Osteocyte (in vitro differentiated cells): ENCODE data around the gene ECM1. TPM values are rescaled to one million over a fixed set of nuclear protein-coding genes. Genes with fewer than 3 reads are reported as not detected.

Experiments
- DNase-seq: peaks from one replicate; pipeline ENCODE4 v3.0.0; 2021; ENCODE audit warnings: mixed read lengths; ENCODE audit not compliant: unreplicated experiment; ENCODE audit errors: extremely low spot score
- H3K27ac Mint-ChIP-seq: one replicate; pipeline ENCODE4 v1.8.0; 2021; ENCODE audit warnings: mild to moderate bottlenecking, mixed read lengths; ENCODE audit not compliant: unreplicated experiment
- H3K27me3 Mint-ChIP-seq: one replicate; pipeline ENCODE4 v1.8.0; 2021; ENCODE audit warnings: mixed read lengths; ENCODE audit not compliant: unreplicated experiment
- H3K36me3 Mint-ChIP-seq: one replicate; pipeline ENCODE4 v1.8.0; 2021; ENCODE audit warnings: mixed read lengths; ENCODE audit not compliant: unreplicated experiment
- H3K4me1 Mint-ChIP-seq: one replicate; pipeline ENCODE4 v1.8.0; 2021; ENCODE audit warnings: mixed read lengths; ENCODE audit not compliant: unreplicated experiment
- H3K4me3 Mint-ChIP-seq: one replicate; pipeline ENCODE4 v1.8.0; 2021; ENCODE audit warnings: mild to moderate bottlenecking, moderate library complexity, mixed read lengths; ENCODE audit not compliant: unreplicated experiment
- H3K9me3 Mint-ChIP-seq: one replicate; pipeline ENCODE4 v1.8.0; 2021; ENCODE audit warnings: mixed read lengths; ENCODE audit not compliant: unreplicated experiment
- total RNA-seq: library from RNA; stranded (reverse); gene quantifications from 2 replicates; pipeline ENCODE4 v1.2.1, GENCODE V29; 2021
- TF ChIP-seq, protein P1 (sequence below): fragments of 200-600 bp; sonication (generic); IDR thresholded peaks from 2 replicates; pipeline ENCODE4 v1.5.0; 2021; ENCODE audit warnings: antibody characterized with exemption, mild to moderate bottlenecking, moderate library complexity

The ECM1 gene
- total RNA-seq, 1 donor from 2014 or later: 17.4 TPM

- Mint-ChIP-seq H3K9me3 (no peaks in the 10 kb centered on the region), H3K36me3 (peaks cover 2% of the 10 kb centered on the region), H3K27me3 (no peaks in the 10 kb centered on the region), H3K4me3 (no peak overlapping the region), H3K27ac (no peak overlapping the region), H3K4me1 (peaks cover 29% of the 10 kb centered on the region)
- TF ChIP-seq, protein P1, sequence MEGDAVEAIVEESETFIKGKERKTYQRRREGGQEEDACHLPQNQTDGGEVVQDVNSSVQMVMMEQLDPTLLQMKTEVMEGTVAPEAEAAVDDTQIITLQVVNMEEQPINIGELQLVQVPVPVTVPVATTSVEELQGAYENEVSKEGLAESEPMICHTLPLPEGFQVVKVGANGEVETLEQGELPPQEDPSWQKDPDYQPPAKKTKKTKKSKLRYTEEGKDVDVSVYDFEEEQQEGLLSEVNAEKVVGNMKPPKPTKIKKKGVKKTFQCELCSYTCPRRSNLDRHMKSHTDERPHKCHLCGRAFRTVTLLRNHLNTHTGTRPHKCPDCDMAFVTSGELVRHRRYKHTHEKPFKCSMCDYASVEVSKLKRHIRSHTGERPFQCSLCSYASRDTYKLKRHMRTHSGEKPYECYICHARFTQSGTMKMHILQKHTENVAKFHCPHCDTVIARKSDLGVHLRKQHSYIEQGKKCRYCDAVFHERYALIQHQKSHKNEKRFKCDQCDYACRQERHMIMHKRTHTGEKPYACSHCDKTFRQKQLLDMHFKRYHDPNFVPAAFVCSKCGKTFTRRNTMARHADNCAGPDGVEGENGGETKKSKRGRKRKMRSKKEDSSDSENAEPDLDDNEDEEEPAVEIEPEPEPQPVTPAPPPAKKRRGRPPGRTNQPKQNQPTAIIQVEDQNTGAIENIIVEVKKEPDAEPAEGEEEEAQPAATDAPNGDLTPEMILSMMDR: no peak
- no peak for DNase-seq
Measured at GRCh38 chr1:150551784-150552127, 43.8 kb downstream of the ECM1 start.

- H3K36me3 Mint-ChIP-seq: peaks cover 2% of the 10 kb centered on the region
- DNase-seq: no peak
- H3K27me3 Mint-ChIP-seq: no peaks in the 10 kb centered on the region
- H3K4me1 Mint-ChIP-seq: peaks cover 29% of the 10 kb centered on the region
- no peak overlapping the region for H3K4me3 Mint-ChIP-seq
- H3K27ac Mint-ChIP-seq: peak overlapping the region; percentile 67
- TF ChIP-seq, protein P1: no peak
- H3K9me3 Mint-ChIP-seq: no peaks in the 10 kb centered on the region
Measured at GRCh38 chr1:150552128-150552910, 44.4 kb downstream of the ECM1 start.

GRCh38 chr1:150552911-150553289 lies 45.0 kb downstream of the ECM1 start:
- no peak for DNase-seq
- Mint-ChIP-seq H3K9me3 (no peaks in the 10 kb centered on the region), H3K4me1 (peaks cover 29% of the 10 kb centered on the region), H3K36me3 (peaks cover 2% of the 10 kb centered on the region), H3K27me3 (no peaks in the 10 kb centered on the region), H3K4me3 (no peak overlapping the region), H3K27ac (peak overlapping the region; percentile 67)
- TF ChIP-seq, protein P1: no peak

DNA sequence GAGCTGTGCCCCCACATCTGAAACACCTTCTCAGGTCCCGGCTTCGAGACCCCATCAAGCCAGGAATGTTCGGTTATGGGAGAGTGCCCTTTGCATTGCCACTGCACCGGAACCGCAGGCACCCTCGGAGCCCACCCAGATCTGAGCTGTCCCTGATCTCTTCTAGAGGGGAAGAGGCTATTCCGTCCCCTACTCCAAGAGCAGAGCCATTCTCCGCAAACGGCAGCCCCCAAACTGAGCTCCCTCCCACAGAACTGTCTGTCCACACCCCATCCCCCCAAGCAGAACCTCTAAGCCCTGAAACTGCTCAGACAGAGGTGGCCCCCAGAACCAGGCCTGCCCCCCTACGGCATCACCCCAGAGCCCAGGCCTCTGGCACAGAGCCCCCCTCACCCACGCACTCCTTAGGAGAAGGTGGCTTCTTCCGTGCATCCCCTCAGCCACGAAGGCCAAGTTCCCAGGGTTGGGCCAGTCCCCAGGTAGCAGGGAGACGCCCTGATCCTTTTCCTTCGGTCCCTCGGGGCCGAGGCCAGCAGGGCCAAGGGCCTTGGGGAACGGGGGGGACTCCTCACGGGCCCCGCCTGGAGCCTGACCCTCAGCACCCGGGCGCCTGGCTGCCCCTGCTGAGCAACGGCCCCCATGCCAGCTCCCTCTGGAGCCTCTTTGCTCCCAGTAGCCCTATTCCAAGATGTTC lies 45.6 kb downstream of the ECM1 start:
- peaks cover 27% of the 10 kb centered on the region for H3K4me1 Mint-ChIP-seq
- H3K27ac Mint-ChIP-seq: no peak overlapping the region
- H3K27me3 Mint-ChIP-seq: no peaks in the 10 kb centered on the region
- peaks cover 2% of the 10 kb centered on the region for H3K36me3 Mint-ChIP-seq
- DNase-seq: peak; percentile 76
- TF ChIP-seq, protein P1: no peak
- no peak overlapping the region for H3K4me3 Mint-ChIP-seq
- no peaks in the 10 kb centered on the region for H3K9me3 Mint-ChIP-seq

DNA sequence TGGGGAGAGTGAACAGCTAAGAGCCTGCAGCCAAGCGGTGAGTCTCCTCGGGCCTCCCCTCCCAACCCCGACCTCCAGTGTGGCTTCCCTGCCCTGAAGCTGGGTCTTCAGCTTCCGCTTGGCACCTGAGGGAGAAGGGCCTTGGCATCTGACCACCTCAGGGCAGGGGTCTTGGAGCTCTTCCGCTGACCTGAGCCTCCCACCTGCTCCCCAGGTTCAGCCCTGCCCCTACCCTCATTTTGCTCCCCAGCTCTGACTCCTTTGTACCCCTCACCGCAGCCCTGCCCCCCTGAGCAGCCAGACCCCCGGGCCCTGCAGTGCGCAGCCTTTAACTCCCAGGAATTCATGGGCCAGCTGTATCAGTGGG lies 46.2 kb downstream of the ECM1 start:
- H3K27me3 Mint-ChIP-seq: no peaks in the 10 kb centered on the region
- H3K9me3 Mint-ChIP-seq: no peaks in the 10 kb centered on the region
- peaks cover 26% of the 10 kb centered on the region for H3K4me1 Mint-ChIP-seq
- no peak for DNase-seq
- TF ChIP-seq, protein P1: no peak
- peaks cover 2% of the 10 kb centered on the region for H3K36me3 Mint-ChIP-seq
- H3K4me3 Mint-ChIP-seq: no peak overlapping the region
- no peak overlapping the region for H3K27ac Mint-ChIP-seq
